Measurements from ENCODE around the gene MIEF2.
"Not testable (repeated sequence)": the region's sequence is repeated elsewhere in the genome, so short reads cannot be mapped to it uniquely, and the experiment has no call there.

Gene MIEF2

GRCh38 chr17:18260332-18261145 is at the start of gene MIEF2:
MIEF2 (plus strand) TSS chr17:18260662; CDS start chr17:18262721, 2,059 bp downstream.
- H3K4me3 ChIP-seq (ENCODE audit: low read depth, low read length), result peak within 1 kb of the TSS; percentile 87
- DNase-seq (ENCODE audit: low read depth), result peak; percentile 75

- H3K4me3 ChIP-seq (ENCODE audit: low read depth, low read length), result no peak overlapping the region
- no peak for DNase-seq (ENCODE audit: low read depth)
These were observed 46.7 kb upstream of the MIEF2 start for GRCh38 chr17:18213666-18214270.

GRCh38 chr17:18216906-18217305 is 43.6 kb upstream of the MIEF2 start:
- not testable (repeated sequence) for H3K4me3 ChIP-seq (ENCODE audit: low read depth, low read length); DNase-seq (ENCODE audit: low read depth)

- H3K4me3 ChIP-seq (ENCODE audit: low read depth, low read length), result no peak overlapping the region
- no peak for DNase-seq (ENCODE audit: low read depth)
These were observed 42.9 kb upstream of the MIEF2 start for GRCh38 chr17:18217412-18218015.

- H3K4me3 ChIP-seq (ENCODE audit: low read depth, low read length), result no peak overlapping the region
- no peak for DNase-seq (ENCODE audit: low read depth)
These were observed 41.6 kb upstream of the MIEF2 start for GRCh38 chr17:18218756-18219415.

GRCh38 chr17:18224053-18224386 is 36.4 kb upstream of the MIEF2 start:
- DNase-seq (ENCODE audit: low read depth), result no peak
- no peak overlapping the region for H3K4me3 ChIP-seq (ENCODE audit: low read depth, low read length)

- H3K4me3 ChIP-seq (ENCODE audit: low read depth, low read length), result peak overlapping the region; percentile 36
- DNase-seq (ENCODE audit: low read depth), result no peak
These were observed 35.9 kb upstream of the MIEF2 start for GRCh38 chr17:18224387-18225120.

GRCh38 chr17:18225121-18225641 is 35.3 kb upstream of the MIEF2 start, which contains the start of gene LLGL1:
LLGL1 (plus strand) TSS chr17:18225635; CDS start chr17:18225683, 48 bp downstream.
- DNase-seq (ENCODE audit: low read depth), result peak; percentile 83
- peak within 1 kb of the TSS; percentile 74 for H3K4me3 ChIP-seq (ENCODE audit: low read depth, low read length)

GRCh38 chr17:18225642-18226283 is 34.7 kb upstream of the MIEF2 start:
- peak overlapping the region; percentile 74 for H3K4me3 ChIP-seq (ENCODE audit: low read depth, low read length)
- no peak for DNase-seq (ENCODE audit: low read depth)

GRCh38 chr17:18226284-18226945 is 34.0 kb upstream of the MIEF2 start:
- peak overlapping the region; percentile 74 for H3K4me3 ChIP-seq (ENCODE audit: low read depth, low read length)
- DNase-seq (ENCODE audit: low read depth), result no peak

GRCh38 chr17:18227635-18228034 is 32.8 kb upstream of the MIEF2 start:
- no peak overlapping the region for H3K4me3 ChIP-seq (ENCODE audit: low read depth, low read length)

GRCh38 chr17:18228176-18228682 is 32.2 kb upstream of the MIEF2 start:
- DNase-seq (ENCODE audit: low read depth), result no peak
- no peak overlapping the region for H3K4me3 ChIP-seq (ENCODE audit: low read depth, low read length)

More at GRCh38 chr17:18227635-18228034, 32.8 kb upstream of the MIEF2 start:
- no peak for DNase-seq (ENCODE audit: low read depth)

- no peak overlapping the region for H3K4me3 ChIP-seq (ENCODE audit: low read depth, low read length)
- no peak for DNase-seq (ENCODE audit: low read depth)
These were observed 31.2 kb upstream of the MIEF2 start for GRCh38 chr17:18229254-18229653.

- no peak for DNase-seq (ENCODE audit: low read depth)
- no peak overlapping the region for H3K4me3 ChIP-seq (ENCODE audit: low read depth, low read length)
These were observed 30.7 kb upstream of the MIEF2 start for GRCh38 chr17:18229771-18230170.

- H3K4me3 ChIP-seq (ENCODE audit: low read depth, low read length), result no peak overlapping the region
- DNase-seq (ENCODE audit: low read depth), result no peak
These were observed 29.9 kb upstream of the MIEF2 start for GRCh38 chr17:18230288-18231141.

GRCh38 chr17:18231164-18231563 is 29.3 kb upstream of the MIEF2 start:
- H3K4me3 ChIP-seq (ENCODE audit: low read depth, low read length), result no peak overlapping the region
- DNase-seq (ENCODE audit: low read depth), result no peak
